H1 (cell line): ENCODE measurements around the gene GMFB. TPM values are rescaled to one million over a fixed set of nuclear protein-coding genes. Genes with fewer than 3 reads are reported as not detected.

ENCODE experiments used
- CTCF ChIA-PET: fragments of 300-600 bp; sonication (Branson Sonifier 250); formaldehyde crosslinking; loops from one replicate; lab custom pipeline; 2021; ENCODE audit not compliant: partially characterized antibody; lab: Charles Lee
- POLR2A ChIA-PET: fragments of 300-600 bp; sonication (Branson Sonifier 250); formaldehyde crosslinking; loops from one replicate; lab custom pipeline; 2021; ENCODE audit warnings: inconsistent platforms; ENCODE audit not compliant: partially characterized antibody; lab: Charles Lee
- DNase-seq, 2 experiments: peaks; one replicate each; pipeline versions ENCODE4 v3.0.0 to v3.0.0-alpha.2; 2010 to 2022; ENCODE audit warnings: low spot score in 2 of 2, low read depth in 1 of 2, mixed read lengths in 1 of 2
- FAIRE-seq: peaks from 2 replicates; lab custom pipeline; 2011; peaks lifted over from hg19 to GRCh38; lab: Jason Lieb, UNC
- H2AFZ ChIP-seq: 2 replicates; pipeline ENCODE4 v1.8.1; 2012; ENCODE audit warnings: low read length, inconsistent platforms
- H2AK5ac ChIP-seq: 2 replicates; pipeline ENCODE4 v1.6.1; 2013; ENCODE audit warnings: low read depth, low read length
- H2BK120ac ChIP-seq: replicated peaks from 2 replicates; pipeline ENCODE3; 2013; ENCODE audit warnings: low read depth, low read length, inconsistent platforms
- H2BK12ac ChIP-seq: 2 replicates; pipeline ENCODE4 v1.6.1; 2013; ENCODE audit warnings: low read depth, low read length
- H2BK15ac ChIP-seq: 2 replicates; pipeline ENCODE4 v1.6.1; 2013; ENCODE audit warnings: low read length
- H2BK20ac ChIP-seq: 2 replicates; pipeline ENCODE4 v1.6.1; 2013; ENCODE audit warnings: low read length
- H2BK5ac ChIP-seq: 2 replicates; pipeline ENCODE4 v1.6.1; 2013; ENCODE audit warnings: low read depth, low read length
- H3K14ac ChIP-seq: 2 replicates; pipeline ENCODE4 v1.6.1; 2013; ENCODE audit warnings: inconsistent platforms; ENCODE audit not compliant: insufficient read length
- H3K18ac ChIP-seq: 2 replicates; pipeline ENCODE4 v1.6.1; 2013; ENCODE audit warnings: low read length; ENCODE audit errors: extremely low read depth
- H3K23ac ChIP-seq: 2 replicates; pipeline ENCODE4 v1.6.1; 2013; ENCODE audit warnings: inconsistent platforms; ENCODE audit not compliant: insufficient read length
- H3K23me2 ChIP-seq: 2 replicates; pipeline ENCODE4 v1.6.1; 2013; ENCODE audit warnings: low read depth, low read length
- H3K27ac ChIP-seq: 2 replicates; pipeline ENCODE4 v1.6.1; 2011; ENCODE audit warnings: low read depth, low read length, inconsistent platforms
- H3K27me3 ChIP-seq, 4 experiments: replicated peaks in 1 of 4; 1 replicate in 1 of 4; 2 replicates in 3 of 4; pipeline versions ENCODE4 v1.6.1 to v1.8.1; 2011 to 2013; ENCODE audit warnings: low read length in 3 of 4, mild to moderate bottlenecking in 3 of 4, inconsistent platforms in 2 of 4, mixed read lengths in 2 of 4, moderate library complexity in 1 of 4; ENCODE audit not compliant: control insufficient read depth in 3 of 4, insufficient read depth in 3 of 4; ENCODE audit errors: extremely low read depth in 1 of 4
- H3K36me3 ChIP-seq, 4 experiments: 2 replicates each; pipeline versions ENCODE4 v1.6.1 to v1.8.1; 2011 to 2013; ENCODE audit warnings: mild to moderate bottlenecking in 4 of 4, low read length in 3 of 4, moderate library complexity in 2 of 4, control low read depth in 1 of 4, inconsistent platforms in 1 of 4; ENCODE audit not compliant: insufficient read depth in 4 of 4, control insufficient read depth in 2 of 4
- H3K4ac ChIP-seq: replicated peaks from 2 replicates; pipeline ENCODE3; 2013; ENCODE audit warnings: low read length, low read depth, mixed read lengths, inconsistent platforms; ENCODE audit not compliant: insufficient read length
- H3K4me1 ChIP-seq, 4 experiments: replicated peaks in 1 of 4; 1 replicate in 1 of 4; 2 replicates in 3 of 4; pipeline versions ENCODE4 v1.6.1 to v1.8.1; 2011 to 2013; ENCODE audit warnings: low read length in 3 of 4, inconsistent platforms in 2 of 4, mixed read lengths in 1 of 4; ENCODE audit not compliant: insufficient read depth in 4 of 4, control insufficient read depth in 3 of 4
- H3K4me2 ChIP-seq, 2 experiments: 2 replicates each; pipeline versions ENCODE4 v1.6.1 to v1.8.1; 2011 to 2013; ENCODE audit warnings: low read depth in 2 of 2, low read length in 2 of 2, control low read depth in 1 of 2, inconsistent platforms in 1 of 2, mild to moderate bottlenecking in 1 of 2; ENCODE audit not compliant: insufficient read depth in 1 of 2
- H3K4me3 ChIP-seq, 4 experiments: fragments of 200-600, 300-600 bp in 1 of 4; sonication (generic), shearing (Covaris generic), sonication (Bioruptor Twin) in 1 of 4; 2 replicates each; pipeline versions ENCODE4 v1.5.1 to v1.8.1; 2011 to 2016; ENCODE audit warnings: low read length in 4 of 4, low read depth in 3 of 4, control low read depth in 2 of 4, inconsistent platforms in 2 of 4, mild to moderate bottlenecking in 2 of 4, mixed read lengths in 1 of 4, moderate library complexity in 1 of 4; ENCODE audit not compliant: insufficient read depth in 2 of 4; ENCODE audit errors: extremely low read depth in 1 of 4
- H3K56ac ChIP-seq: replicated peaks from 2 replicates; pipeline ENCODE3; 2013; ENCODE audit warnings: low read depth, mild to moderate bottlenecking, mixed read lengths, low read length, inconsistent platforms; ENCODE audit not compliant: insufficient read length
- H3K79me1 ChIP-seq: 2 replicates; pipeline ENCODE4 v1.6.1; 2013; ENCODE audit warnings: low read depth, low read length, control low read depth
- H3K79me2 ChIP-seq, 2 experiments: 2 replicates each; pipeline versions ENCODE4 v1.6.1 to v1.8.1; 2012 to 2013; ENCODE audit warnings: low read length in 2 of 2, mild to moderate bottlenecking in 2 of 2, inconsistent platforms in 1 of 2; ENCODE audit not compliant: insufficient read depth in 2 of 2, control insufficient read depth in 1 of 2
- H3K9ac ChIP-seq, 4 experiments: replicated peaks in 1 of 4; 1 replicate in 1 of 4; 2 replicates in 3 of 4; pipeline versions ENCODE4 v1.6.1 to v1.8.1; 2011 to 2013; ENCODE audit warnings: low read depth in 3 of 4, low read length in 3 of 4, control low read depth in 2 of 4, mild to moderate bottlenecking in 2 of 4, moderate library complexity in 2 of 4, inconsistent platforms in 1 of 4; ENCODE audit errors: extremely low read depth in 1 of 4
- H3K9me3 ChIP-seq, 2 experiments: 2 replicates each; pipeline versions ENCODE4 v1.6.1 to v1.8.1; 2012 to 2013; ENCODE audit warnings: mild to moderate bottlenecking in 2 of 2, moderate library complexity in 2 of 2, control low read depth in 1 of 2, inconsistent platforms in 1 of 2, low read depth in 1 of 2, low read length in 1 of 2, mixed read lengths in 1 of 2; ENCODE audit not compliant: insufficient read depth in 2 of 2
- H4K20me1 ChIP-seq, 2 experiments: replicated peaks in 1 of 2; 2 replicates each; pipeline versions ENCODE3 to v1.8.1; 2011 to 2013; ENCODE audit warnings: inconsistent platforms in 2 of 2, low read length in 2 of 2, mild to moderate bottlenecking in 1 of 2; ENCODE audit not compliant: insufficient read depth in 2 of 2, control insufficient read depth in 1 of 2
- H4K5ac ChIP-seq: 2 replicates; pipeline ENCODE4 v1.6.1; 2013; ENCODE audit warnings: low read length, low read depth, mixed read lengths, inconsistent platforms; ENCODE audit not compliant: insufficient read length
- H4K8ac ChIP-seq: 2 replicates; pipeline ENCODE4 v1.8.0; 2013; ENCODE audit warnings: mild to moderate bottlenecking, moderate library complexity, low read length, inconsistent platforms; ENCODE audit not compliant: insufficient read depth; ENCODE audit errors: extremely low read depth
- H4K91ac ChIP-seq: replicated peaks from 2 replicates; pipeline ENCODE3; 2013; ENCODE audit warnings: low read length, mixed read lengths, inconsistent platforms; ENCODE audit not compliant: insufficient read length
- ASH2L ChIP-seq: fragments of 200-600, 300-600 bp; sonication (generic); IDR thresholded peaks from one replicate; pipeline ENCODE4 v1.7.1; 2017; ENCODE audit warnings: low read length
- EZH2 ChIP-seq: fragments of 200-600 bp; sonication (generic); IDR thresholded peaks from 2 replicates; pipeline ENCODE4 v1.7.1; 2012; ENCODE audit warnings: low read depth, mild to moderate bottlenecking, moderate library complexity, low read length, inconsistent platforms; ENCODE audit not compliant: severe bottlenecking
- RAD21 ChIP-seq, 2 experiments: IDR thresholded peaks in 1 of 2; conservative IDR thresholded peaks in 1 of 2; 2 replicates each; pipeline ENCODE4 v1.6.1; 2011; ENCODE audit warnings: low read depth in 2 of 2, low read length in 2 of 2, improper control_type of control experiment in 1 of 2, inconsistent platforms in 1 of 2, mild to moderate bottlenecking in 1 of 2, moderate library complexity in 1 of 2
- RBBP5 ChIP-seq: IDR thresholded peaks from 2 replicates; pipeline ENCODE4 v1.7.1; 2012; ENCODE audit warnings: low read depth, mild to moderate bottlenecking, inconsistent platforms, low read length, moderate library complexity, borderline replicate concordance
- SAP30 ChIP-seq: fragments of 300-600 bp; sonication (generic); IDR thresholded peaks from 2 replicates; pipeline ENCODE4 v1.7.1; 2012; ENCODE audit warnings: low read length, moderate library complexity, mild to moderate bottlenecking, inconsistent platforms; ENCODE audit not compliant: insufficient read depth, insufficient replicate concordance
- ZNF274 ChIP-seq: IDR thresholded peaks from 2 replicates; pipeline ENCODE4 v1.7.0; 2012; ENCODE audit warnings: low read length, borderline replicate concordance; ENCODE audit errors: extremely low read depth
- WGBS, 2 experiments: shearing (Covaris generic) in 1 of 2; methylation state at CpG; one replicate each; pipeline versions ENCODE4 v1.1.6 to v1.1.7; 2013 to 2015; ENCODE audit warnings: low lambda C conversion rate in 2 of 2, mixed read lengths in 2 of 2, inconsistent platforms in 1 of 2, low coverage in 1 of 2, missing lambda C conversion rate in 1 of 2; ENCODE audit not compliant: insufficient replicate concordance in 2 of 2, insufficient coverage in 1 of 2, insufficient read length in 1 of 2; ENCODE audit errors: extremely low coverage in 1 of 2, missing lambda C conversion rate in 1 of 2; 5-methylcytosine and 5-hydroxymethylcytosine counted together
- polyA plus RNA-seq, 7 experiments: library from polyadenylated mRNA; depleted of rRNA in 3 of 7; stranded (reverse) in 5 of 7; unstranded in 2 of 7; fragments of >200 nt in 5 of 7; fragments of 200-250 nt in 2 of 7; gene quantifications; 1 replicate in 5 of 7; 2 replicates in 1 of 7; 4 replicates in 1 of 7; pipeline versions ENCODE4 v1.2.1 to v1.2.3, GENCODE V29; 2011 to 2013; ENCODE audit warnings: missing spikeins in 2 of 7, mixed read lengths in 2 of 7
- total RNA-seq: library from RNA; stranded (reverse); fragmentation: NEBNext Ultra II Directional; extraction: Animal tissue kit (Norgen Biotek cat#: 25700); gene quantifications from 2 replicates; pipeline ENCODE4 v1.2.1, GENCODE V29; 2021
- TF ChIP-seq, protein P1 (sequence below): IDR thresholded peaks from 2 replicates; pipeline ENCODE4 v1.6.1; 2012; ENCODE audit warnings: low read length, inconsistent platforms

The GMFB gene
- total and polyA plus RNA-seq, 2 of the 8 experiments (the other 6 are each of a cell fraction or from before 2014, with no cell fraction given) = 17.9 to 77.3 TPM

GRCh38 chr14:54486685-54487084 is 2.1 kb downstream of the GMFB start:
- no peak overlapping the region for H2BK15ac ChIP-seq
- no peak overlapping the region for H3K9ac ChIP-seq
- no peak overlapping the region for H3K4me3 ChIP-seq
- no peak overlapping the region for H2AK5ac ChIP-seq
- no peak for DNase-seq
- peaks cover 8% of the 10 kb centered on the region; the same call in 1 of the 2 replicates for H3K23me2 ChIP-seq
- FAIRE-seq = no peak
- H3K9me3 ChIP-seq = no peaks in the 10 kb centered on the region
- no peak overlapping the region for H3K14ac ChIP-seq
- no peak overlapping the region for H2AFZ ChIP-seq
- no peak overlapping the region for H3K23ac ChIP-seq
- peaks cover 0 to 5% of the 10 kb centered on the region in 2 experiments for H4K20me1 ChIP-seq
- no peak overlapping the region for H3K4ac ChIP-seq
- no peak overlapping the region for H4K91ac ChIP-seq
- no peak overlapping the region for H2BK120ac ChIP-seq
- peaks cover 4 to 55% of the 10 kb centered on the region in 2 experiments; a peak in 3 of 4 replicates for H3K79me2 ChIP-seq
- no peak overlapping the region for H3K56ac ChIP-seq
- H4K5ac ChIP-seq = no peak overlapping the region
- H3K4me1 ChIP-seq = peaks cover 0 to 4% (median 0%) of the 10 kb centered on the region in 4 experiments; a peak in 1 of 7 replicates
- H3K4me2 ChIP-seq = peak overlapping the region in 1 of 2 experiments; percentile 87; a peak in 1 of 4 replicates
- ChIA-PET CTCF (interaction anchor here (0.7 to 3.3 kb wide), 5 partner anchors 9 to 1080 kb away, joined by 3 to 15 read pairs (median 5); no protein-coding TSS in a partner anchor), POLR2A (interaction anchor here (0.6 to 1.5 kb wide), 3 partner anchors 8 to 274 kb away, joined by 3 to 5 read pairs (median 3); no protein-coding TSS in a partner anchor)
- no peaks in the 10 kb centered on the region; the same call in 1 of the 2 replicates for H3K79me1 ChIP-seq
- H3K18ac ChIP-seq = no peak overlapping the region
- no peak overlapping the region for H2BK5ac ChIP-seq
- no peak overlapping the region for H3K27ac ChIP-seq
- H4K8ac ChIP-seq = no peak overlapping the region
- H3K27me3 ChIP-seq = no peaks in the 10 kb centered on the region
- H2BK20ac ChIP-seq = no peak overlapping the region
- H3K36me3 ChIP-seq = peaks cover 0 to 14% (median 1%) of the 10 kb centered on the region in 4 experiments; a peak in 6 of 8 replicates
- H2BK12ac ChIP-seq = no peak overlapping the region
- WGBS, 2 experiments = 89% methylated on average over 1 of the region's 1 CpG; no CpG with 5 or more reads in 1 of the 2 experiments
- no peak for TF ChIP-seq SAP30
- no peak for TF ChIP-seq RAD21 (IDR thresholded peaks at IDR 0.05 in 1 of 2, conservative IDR thresholded peaks at IDR 0.05 in 1 of 2; ENCODE audit: low read depth in 2 of 2, low read length in 2 of 2)
- no peak for TF ChIP-seq ASH2L
- TF ChIP-seq EZH2 = no peak
- TF ChIP-seq, protein P1, sequence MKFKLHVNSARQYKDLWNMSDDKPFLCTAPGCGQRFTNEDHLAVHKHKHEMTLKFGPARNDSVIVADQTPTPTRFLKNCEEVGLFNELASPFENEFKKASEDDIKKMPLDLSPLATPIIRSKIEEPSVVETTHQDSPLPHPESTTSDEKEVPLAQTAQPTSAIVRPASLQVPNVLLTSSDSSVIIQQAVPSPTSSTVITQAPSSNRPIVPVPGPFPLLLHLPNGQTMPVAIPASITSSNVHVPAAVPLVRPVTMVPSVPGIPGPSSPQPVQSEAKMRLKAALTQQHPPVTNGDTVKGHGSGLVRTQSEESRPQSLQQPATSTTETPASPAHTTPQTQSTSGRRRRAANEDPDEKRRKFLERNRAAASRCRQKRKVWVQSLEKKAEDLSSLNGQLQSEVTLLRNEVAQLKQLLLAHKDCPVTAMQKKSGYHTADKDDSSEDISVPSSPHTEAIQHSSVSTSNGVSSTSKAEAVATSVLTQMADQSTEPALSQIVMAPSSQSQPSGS = no peak
- no peak for TF ChIP-seq RBBP5
- no peak for TF ChIP-seq ZNF274
